RWPE2 (cell line): ENCODE measurements around the gene PTH2.

Source experiments
- ATAC-seq: fragments of 200-7000 bp; cut with Tn5 transposase; 3 replicates; pipeline ENCODE4 v1.9.1; 2021; ENCODE audit warnings: low read depth
- DNase-seq: peaks from one replicate; pipeline ENCODE4 v3.0.0-alpha.2; 2020; ENCODE audit warnings: low spot score
- H3K27ac ChIP-seq: fragments of 450-650 bp; 2 replicates; pipeline ENCODE4 v1.5.1; 2017; ENCODE audit warnings: mild to moderate bottlenecking; ENCODE audit not compliant: poor library complexity, severe bottlenecking
- H3K27me3 ChIP-seq: fragments of 250-450 bp; sonication (Bioruptor Pico); 2 replicates; pipeline ENCODE4 v1.5.1; 2021; ENCODE audit warnings: mild to moderate bottlenecking, moderate library complexity; ENCODE audit not compliant: insufficient read depth, poor library complexity, severe bottlenecking
- H3K36me3 ChIP-seq: fragments of 250-450 bp; sonication (Bioruptor Pico); 2 replicates; pipeline ENCODE4 v1.5.1; 2020; ENCODE audit warnings: low read depth, mild to moderate bottlenecking, moderate library complexity
- H3K4me1 ChIP-seq: fragments of 250-450 bp; sonication (Bioruptor Pico); 2 replicates; pipeline ENCODE4 v1.5.1; 2021; ENCODE audit warnings: mild to moderate bottlenecking, moderate library complexity; ENCODE audit not compliant: insufficient read depth, poor library complexity, severe bottlenecking
- H3K4me3 ChIP-seq: fragments of 250-450 bp; sonication (Bioruptor Pico); 2 replicates; pipeline ENCODE4 v1.5.1; 2021; ENCODE audit warnings: mild to moderate bottlenecking, moderate library complexity; ENCODE audit not compliant: severe bottlenecking
- H3K9me3 ChIP-seq: fragments of 250-450 bp; sonication (Bioruptor Pico); 2 replicates; pipeline ENCODE4 v1.5.1; 2021; ENCODE audit warnings: mild to moderate bottlenecking, moderate library complexity; ENCODE audit not compliant: severe bottlenecking
- CTCF ChIP-seq: fragments of 450-650 bp; IDR thresholded peaks from one replicate; pipeline ENCODE4 v1.5.1; 2017; ENCODE audit warnings: mild to moderate bottlenecking, moderate library complexity; ENCODE audit not compliant: poor library complexity, severe bottlenecking

PTH2 gene

DNA sequence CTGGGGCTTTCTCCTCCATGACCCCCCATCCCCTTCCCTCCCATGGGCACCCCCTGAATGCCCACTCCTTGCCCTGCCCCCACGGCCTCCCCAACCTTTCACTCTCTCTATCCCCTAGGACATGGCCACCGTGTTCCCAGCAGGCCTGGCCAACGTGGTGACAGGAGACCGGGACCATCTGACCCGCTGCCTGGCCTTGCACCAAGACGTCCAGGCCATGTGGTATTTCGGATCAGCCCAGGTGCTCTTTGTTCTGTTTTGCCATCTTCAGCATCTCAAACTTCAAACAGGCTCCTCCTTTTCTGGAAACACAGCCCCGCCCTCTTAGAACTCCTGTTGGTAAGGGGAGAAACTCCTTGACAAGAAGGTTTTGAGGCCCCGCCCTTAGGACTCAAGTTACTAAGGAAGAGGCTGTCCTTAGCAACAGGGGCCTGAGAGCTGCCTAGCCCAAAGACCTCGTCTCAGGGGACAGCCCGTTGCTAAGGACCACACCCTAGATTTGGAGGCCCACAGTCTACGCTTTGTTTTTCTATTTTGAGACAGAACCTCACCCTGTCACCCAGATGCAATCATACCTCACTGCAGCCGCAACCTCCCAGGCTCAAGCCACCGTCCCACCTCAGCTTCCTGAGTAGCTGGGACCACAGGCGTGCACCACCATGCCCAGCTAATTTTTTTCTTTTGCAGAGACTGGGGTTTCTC is 45.7 kb upstream of the PTH2 start:
- no peak for DNase-seq
- Histone ChIP-seq H3K36me3 (no peaks in the 10 kb centered on the region), H3K4me1 (peaks cover 6% of the 10 kb centered on the region), H3K9me3 (no peaks in the 10 kb centered on the region), H3K4me3 (no peak overlapping the region), H3K27me3 (no peaks in the 10 kb centered on the region), H3K27ac (peak overlapping the region; percentile 41)
- TF ChIP-seq CTCF: no peak
- ATAC-seq: peak; percentile 76

- peak; percentile 53 for ATAC-seq
- H3K27me3 ChIP-seq: no peaks in the 10 kb centered on the region
- peak overlapping the region; percentile 41 for H3K27ac ChIP-seq
- no peak for TF ChIP-seq CTCF
- DNase-seq: no peak
- H3K9me3 ChIP-seq: no peaks in the 10 kb centered on the region
- H3K4me3 ChIP-seq: no peak overlapping the region
- peaks cover 6% of the 10 kb centered on the region for H3K4me1 ChIP-seq
- no peaks in the 10 kb centered on the region for H3K36me3 ChIP-seq
Measured at GRCh38 chr19:49468199-49468598, 45.0 kb upstream of the PTH2 start.

DNA sequence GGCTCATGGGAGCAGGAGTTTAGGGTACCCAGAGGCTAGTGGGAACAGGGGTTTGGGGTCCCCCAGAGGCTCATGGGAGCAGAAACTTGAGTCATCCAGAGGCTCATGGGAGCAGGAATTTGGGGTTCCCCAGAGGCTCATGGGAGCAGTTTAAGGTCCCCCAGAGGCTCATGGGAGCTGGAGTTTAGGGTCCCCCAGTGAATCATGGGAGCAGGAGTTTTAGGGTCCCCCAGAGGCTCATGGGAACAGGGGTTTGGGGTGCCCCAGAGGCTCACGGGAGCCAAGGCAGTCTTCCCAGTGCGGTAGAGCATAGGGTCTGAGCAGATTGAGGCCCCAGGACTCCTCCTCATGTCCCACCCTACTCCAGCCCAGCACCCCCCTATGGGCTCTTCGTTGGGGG is 42.1 kb upstream of the PTH2 start:
- ATAC-seq: no peak
- H3K4me3 ChIP-seq: no peak overlapping the region
- no peak for DNase-seq
- no peak overlapping the region for H3K27ac ChIP-seq
- H3K4me1 ChIP-seq: peaks cover 6% of the 10 kb centered on the region
- no peaks in the 10 kb centered on the region for H3K36me3 ChIP-seq
- no peak for TF ChIP-seq CTCF
- H3K27me3 ChIP-seq: no peaks in the 10 kb centered on the region
- H3K9me3 ChIP-seq: no peaks in the 10 kb centered on the region

GRCh38 chr19:49463960-49464740 is 40.9 kb upstream of the PTH2 start:
- no peaks in the 10 kb centered on the region for H3K27me3 ChIP-seq
- no peaks in the 10 kb centered on the region for H3K9me3 ChIP-seq
- H3K4me3 ChIP-seq: no peak overlapping the region
- no peaks in the 10 kb centered on the region; the same call in 1 of the 2 replicates for H3K36me3 ChIP-seq
- H3K4me1 ChIP-seq: peaks cover 6% of the 10 kb centered on the region
- ATAC-seq (no peak), DNase-seq (no peak)
- TF ChIP-seq CTCF: no peak
- H3K27ac ChIP-seq: no peak overlapping the region

- Histone ChIP-seq H3K4me3 (no peak overlapping the region), H3K9me3 (no peaks in the 10 kb centered on the region), H3K4me1 (no peaks in the 10 kb centered on the region), H3K36me3 (no peaks in the 10 kb centered on the region; the same call in 1 of the 2 replicates), H3K27ac (no peak overlapping the region), H3K27me3 (no peaks in the 10 kb centered on the region)
- DNase-seq: no peak
- no peak for ATAC-seq
- TF ChIP-seq CTCF: no peak
Measured at GRCh38 chr19:49462492-49462891, 39.3 kb upstream of the PTH2 start.
